WTC11 (cell line): ENCODE measurements around the gene CEP63. TPM values are rescaled to one million over a fixed set of nuclear protein-coding genes. Genes with fewer than 3 reads are reported as not detected.

Source experiments
- ATAC-seq: fragments of 200-7000 bp; cut with Tn5 transposase; 2 replicates; pipeline ENCODE4 v1.10.0; 2021; ENCODE audit warnings: mild to moderate bottlenecking, moderate library complexity
- CTCF ChIA-PET: fragments of 300-600 bp; sonication (Branson Sonifier 250); formaldehyde crosslinking; loops from one replicate; lab custom pipeline; 2021; ENCODE audit warnings: antibody characterized with exemption; lab: Charles Lee
- POLR2A ChIA-PET: fragments of 350-600 bp; sonication (Branson Sonifier 250); formaldehyde crosslinking; loops from one replicate; lab custom pipeline; 2021; ENCODE audit warnings: antibody characterized with exemption; lab: Charles Lee
- DNase-seq: peaks from one replicate; pipeline ENCODE4 v3.0.0; 2021; ENCODE audit warnings: low spot score
- H3K27ac Mint-ChIP-seq: 2 replicates; pipeline ENCODE4 v1.8.0; 2021; ENCODE audit warnings: mixed read lengths
- H3K27me3 Mint-ChIP-seq: 2 replicates; pipeline ENCODE4 v1.8.0; 2021; ENCODE audit warnings: low read depth, mild to moderate bottlenecking, moderate library complexity, mixed read lengths
- H3K36me3 Mint-ChIP-seq: 2 replicates; pipeline ENCODE4 v1.8.0; 2021; ENCODE audit warnings: mixed read lengths
- H3K4me1 Mint-ChIP-seq: 2 replicates; pipeline ENCODE4 v1.8.0; 2022; ENCODE audit warnings: mixed read lengths
- H3K4me3 Mint-ChIP-seq: 2 replicates; pipeline ENCODE4 v1.8.0; 2021; ENCODE audit warnings: mild to moderate bottlenecking, moderate library complexity, mixed read lengths
- H3K9me3 Mint-ChIP-seq: 2 replicates; pipeline ENCODE4 v1.8.0; 2021; ENCODE audit warnings: mixed read lengths
- CDX4 ChIP-seq: fragments of 250-450 bp; sonication (Bioruptor Pico); IDR thresholded peaks from 2 replicates; pipeline ENCODE4 v1.9.0; 2021; ENCODE audit warnings: moderate library complexity, mild to moderate bottlenecking, inconsistent platforms, borderline replicate concordance
- ELF4 ChIP-seq: sonication (generic); formaldehyde crosslinking; IDR thresholded peaks from 2 replicates; pipeline ENCODE4 v1.8.1; 2022; ENCODE audit warnings: low read depth, mild to moderate bottlenecking, moderate library complexity, missing genetic modification reagents
- FOXJ3 ChIP-seq: sonication (generic); formaldehyde crosslinking; IDR thresholded peaks from 2 replicates; pipeline ENCODE4 v1.9.0; 2021; ENCODE audit warnings: missing genetic modification reagents, mild to moderate bottlenecking, borderline replicate concordance
- GABPB1 ChIP-seq: sonication (generic); formaldehyde crosslinking; IDR thresholded peaks from 2 replicates; pipeline ENCODE4 v1.8.1; 2023; ENCODE audit warnings: mild to moderate bottlenecking, missing genetic modification reagents
- GTF2I ChIP-seq: fragments of 250-450 bp; sonication (Bioruptor Pico); conservative IDR thresholded peaks from 2 replicates; pipeline ENCODE4 v1.4.0; 2021; ENCODE audit warnings: mild to moderate bottlenecking
- JAZF1 ChIP-seq: fragments of 250-450 bp; sonication (Bioruptor Pico); IDR thresholded peaks from 2 replicates; pipeline ENCODE4 v1.9.0; 2021; ENCODE audit warnings: moderate library complexity, mild to moderate bottlenecking, inconsistent platforms
- KAT7 ChIP-seq: sonication (generic); formaldehyde crosslinking; IDR thresholded peaks from 2 replicates; pipeline ENCODE4 v1.8.1; 2023; ENCODE audit warnings: missing genetic modification reagents, mild to moderate bottlenecking, borderline replicate concordance
- MYBL2 ChIP-seq: sonication (generic); formaldehyde crosslinking; IDR thresholded peaks from 2 replicates; pipeline ENCODE4 v1.8.1; 2023; ENCODE audit warnings: mild to moderate bottlenecking, moderate library complexity, missing genetic modification reagents
- NFE2L1 ChIP-seq: sonication (generic); formaldehyde crosslinking; IDR thresholded peaks from 2 replicates; pipeline ENCODE4 v1.8.1; 2023; ENCODE audit warnings: missing genetic modification reagents
- NR1H2 ChIP-seq: sonication (generic); formaldehyde crosslinking; IDR thresholded peaks from 2 replicates; pipeline ENCODE4 v1.9.0; 2021; ENCODE audit warnings: mild to moderate bottlenecking, moderate library complexity, missing genetic modification reagents
- NR2C2 ChIP-seq: sonication (generic); formaldehyde crosslinking; IDR thresholded peaks from 2 replicates; pipeline ENCODE4 v1.8.0; 2022; ENCODE audit warnings: mild to moderate bottlenecking, missing genetic modification reagents
- OVOL2 ChIP-seq: fragments of 250-450 bp; sonication (Bioruptor Pico); IDR thresholded peaks from 2 replicates; pipeline ENCODE4 v1.9.0; 2021; ENCODE audit warnings: mild to moderate bottlenecking, borderline replicate concordance
- RORB ChIP-seq: fragments of 250-450 bp; sonication (Bioruptor Pico); IDR thresholded peaks from 2 replicates; pipeline ENCODE4 v1.9.0; 2021; ENCODE audit warnings: mild to moderate bottlenecking
- STAT6 ChIP-seq: sonication (generic); formaldehyde crosslinking; conservative IDR thresholded peaks from 2 replicates; pipeline ENCODE4 v1.8.1; 2023; ENCODE audit warnings: mild to moderate bottlenecking, low read depth, missing genetic modification reagents, moderate library complexity
- TCF7 ChIP-seq: sonication (generic); formaldehyde crosslinking; IDR thresholded peaks from 2 replicates; pipeline ENCODE4 v1.8.0; 2022; ENCODE audit warnings: mild to moderate bottlenecking, low read depth, missing genetic modification reagents, moderate library complexity
- TP53 ChIP-seq: sonication (generic); formaldehyde crosslinking; IDR thresholded peaks from 2 replicates; pipeline ENCODE4 v1.8.1; 2023; ENCODE audit warnings: mild to moderate bottlenecking, missing genetic modification reagents
- ZBTB21 ChIP-seq: sonication (generic); formaldehyde crosslinking; IDR thresholded peaks from 2 replicates; pipeline ENCODE4 v1.8.1; 2023; ENCODE audit warnings: mild to moderate bottlenecking, missing genetic modification reagents, borderline replicate concordance
- ZNF138 ChIP-seq: sonication (generic); formaldehyde crosslinking; conservative IDR thresholded peaks from 2 replicates; pipeline ENCODE4 v1.8.1; 2022; ENCODE audit warnings: mild to moderate bottlenecking, moderate library complexity, missing genetic modification reagents
- ZNF263 ChIP-seq: sonication (generic); formaldehyde crosslinking; IDR thresholded peaks from 2 replicates; pipeline ENCODE4 v1.8.1; 2022; ENCODE audit warnings: low read depth, mild to moderate bottlenecking, moderate library complexity, missing genetic modification reagents
- ZNF416 ChIP-seq: fragments of 250-450 bp; sonication (Bioruptor Pico); IDR thresholded peaks from 2 replicates; pipeline ENCODE4 v1.9.0; 2021; ENCODE audit warnings: mild to moderate bottlenecking, inconsistent platforms
- ZNF671 ChIP-seq: fragments of 250-450 bp; sonication (Bioruptor Pico); IDR thresholded peaks from 2 replicates; pipeline ENCODE4 v1.8.0; 2021; ENCODE audit warnings: mild to moderate bottlenecking
- total RNA-seq: library from RNA; stranded (reverse); gene quantifications from 3 replicates; pipeline ENCODE4 v1.2.3, GENCODE V29; 2021
- TF ChIP-seq, protein P1 (sequence below): fragments of 250-450 bp; sonication (Bioruptor Pico); IDR thresholded peaks from 2 replicates; pipeline ENCODE4 v2.1.2; 2022; ENCODE audit warnings: mild to moderate bottlenecking, moderate library complexity
- TF ChIP-seq, protein P2 (sequence below): sonication (generic); formaldehyde crosslinking; IDR thresholded peaks from 2 replicates; pipeline ENCODE4 v1.8.1; 2022; ENCODE audit warnings: mild to moderate bottlenecking, missing genetic modification reagents, moderate library complexity, borderline replicate concordance

Gene CEP63
- total RNA-seq, 1 experiment from 2014 or later: 28.0 TPM

DNA sequence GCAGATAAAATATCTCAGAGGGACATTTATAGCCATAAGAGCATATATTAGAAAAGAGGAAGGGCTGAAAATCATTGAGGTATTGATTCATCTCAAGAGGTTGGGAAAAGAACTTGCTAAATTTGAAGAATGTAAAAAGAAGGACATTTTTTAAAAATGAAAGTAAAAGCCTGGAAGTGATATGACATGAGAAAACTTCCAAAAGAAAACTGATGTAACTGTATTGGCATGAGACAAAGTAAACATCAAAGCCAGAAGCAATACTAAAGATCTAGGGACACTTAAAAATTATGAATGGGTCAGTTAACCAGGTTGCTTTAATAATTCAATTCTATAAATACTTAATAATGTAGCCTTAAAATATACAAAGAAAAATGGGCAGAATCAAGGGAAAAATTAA is 31.9 kb downstream of the CEP63 start:
- Mint-ChIP-seq H3K36me3 (peaks cover 23% of the 10 kb centered on the region), H3K27ac (no peak overlapping the region), H3K27me3 (no peaks in the 10 kb centered on the region), H3K4me3 (no peak overlapping the region), H3K4me1 (0 out of 2 replicates have a peak, but pooled peaks cover 3% of the 10 kb centered on the region), H3K9me3 (peaks cover 26% of the 10 kb centered on the region)
- CTCF ChIA-PET: interaction anchor here (0.8 kb wide), 1 partner anchor 160 kb away, joined by 3 read pairs; no protein-coding TSS in a partner anchor
- no peak for TF ChIP-seq ZNF263
- no peak for TF ChIP-seq GTF2I
- no peak for TF ChIP-seq ELF4
- TF ChIP-seq, protein P1, sequence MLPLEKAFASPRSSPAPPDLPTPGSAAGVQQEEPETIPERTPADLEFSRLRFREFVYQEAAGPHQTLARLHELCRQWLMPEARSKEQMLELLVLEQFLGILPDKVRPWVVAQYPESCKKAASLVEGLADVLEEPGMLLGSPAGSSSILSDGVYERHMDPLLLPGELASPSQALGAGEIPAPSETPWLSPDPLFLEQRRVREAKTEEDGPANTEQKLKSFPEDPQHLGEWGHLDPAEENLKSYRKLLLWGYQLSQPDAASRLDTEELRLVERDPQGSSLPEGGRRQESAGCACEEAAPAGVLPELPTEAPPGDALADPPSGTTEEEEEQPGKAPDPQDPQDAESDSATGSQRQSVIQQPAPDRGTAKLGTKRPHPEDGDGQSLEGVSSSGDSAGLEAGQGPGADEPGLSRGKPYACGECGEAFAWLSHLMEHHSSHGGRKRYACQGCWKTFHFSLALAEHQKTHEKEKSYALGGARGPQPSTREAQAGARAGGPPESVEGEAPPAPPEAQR: no peak
- no peak for TF ChIP-seq ZBTB21 (CRISPR knock-in tag)
- TF ChIP-seq RORB (CRISPR knock-in tag): no peak
- no peak for TF ChIP-seq ZNF138 (CRISPR knock-in tag)
- TF ChIP-seq, protein P2, sequence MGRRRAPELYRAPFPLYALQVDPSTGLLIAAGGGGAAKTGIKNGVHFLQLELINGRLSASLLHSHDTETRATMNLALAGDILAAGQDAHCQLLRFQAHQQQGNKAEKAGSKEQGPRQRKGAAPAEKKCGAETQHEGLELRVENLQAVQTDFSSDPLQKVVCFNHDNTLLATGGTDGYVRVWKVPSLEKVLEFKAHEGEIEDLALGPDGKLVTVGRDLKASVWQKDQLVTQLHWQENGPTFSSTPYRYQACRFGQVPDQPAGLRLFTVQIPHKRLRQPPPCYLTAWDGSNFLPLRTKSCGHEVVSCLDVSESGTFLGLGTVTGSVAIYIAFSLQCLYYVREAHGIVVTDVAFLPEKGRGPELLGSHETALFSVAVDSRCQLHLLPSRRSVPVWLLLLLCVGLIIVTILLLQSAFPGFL (CRISPR knock-in tag): no peak
- no peak for TF ChIP-seq JAZF1
- TF ChIP-seq FOXJ3 (CRISPR knock-in tag): no peak
- TF ChIP-seq ZNF671 (CRISPR knock-in tag): no peak
- TF ChIP-seq TP53 (CRISPR knock-in tag): no peak
- TF ChIP-seq MYBL2 (CRISPR knock-in tag): no peak
- TF ChIP-seq NR1H2: no peak
- no peak for TF ChIP-seq OVOL2
- TF ChIP-seq NFE2L1: no peak
- TF ChIP-seq TCF7: no peak
- ATAC-seq: no peak
- no peak for DNase-seq
- POLR2A ChIA-PET: no interaction called here

DNA sequence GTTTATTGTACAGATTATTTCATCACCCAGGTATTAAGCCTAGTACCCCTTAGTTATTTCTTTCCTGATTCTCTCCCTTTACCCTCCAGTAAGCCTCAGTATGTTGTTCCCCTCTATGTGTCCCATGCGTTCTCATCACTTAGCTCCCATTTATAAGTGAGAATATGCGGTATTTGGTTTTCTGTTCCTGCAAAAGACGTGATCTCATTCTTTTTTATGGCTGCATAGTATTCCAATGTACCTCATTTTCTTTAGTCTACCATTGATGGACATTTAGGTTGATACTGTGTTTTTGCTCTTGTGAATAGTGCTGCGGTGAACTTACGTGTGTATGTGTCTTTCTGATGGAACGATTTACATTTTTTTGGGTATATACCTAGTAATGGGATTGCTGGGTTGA is 36.7 kb downstream of the CEP63 start:
- DNase-seq (no peak), ATAC-seq (no peak)
- no peak overlapping the region for H3K27ac Mint-ChIP-seq
- peaks cover 5% of the 10 kb centered on the region for H3K27me3 Mint-ChIP-seq
- H3K9me3 Mint-ChIP-seq: peaks cover 64% of the 10 kb centered on the region
- H3K36me3 Mint-ChIP-seq: peaks cover 60% of the 10 kb centered on the region
- H3K4me1 Mint-ChIP-seq: no peaks in the 10 kb centered on the region; the same call in 1 of the 2 replicates
- POLR2A ChIA-PET: no interaction called here
- CTCF ChIA-PET: no interaction called here
- no peak overlapping the region for H3K4me3 Mint-ChIP-seq
- TF ChIP-seq STAT6 (CRISPR knock-in tag) (no peak), KAT7 (CRISPR knock-in tag) (no peak), NR2C2 (CRISPR knock-in tag) (no peak), ZNF416 (CRISPR knock-in tag) (no peak), GABPB1 (no peak), CDX4 (CRISPR knock-in tag) (no peak)
- TF ChIP-seq, all 79 proteins: peak for 0
